HepG2 (cell line): ENCODE results near the gene OR1F1. TPM values are rescaled to one million over a fixed set of nuclear protein-coding genes. Genes with fewer than 3 reads are reported as not detected.

ENCODE experiments used
- ATAC-seq: fragments of 200-7000 bp; cut with Tn5 transposase; 3 replicates; pipeline ENCODE4 v1.9.1; 2020; ENCODE audit warnings: mild to moderate bottlenecking, moderate library complexity
- BruUV-seq: library from RNA; stranded (reverse); fragments of 400-500 nt; replicated peaks from 2 replicates; lab custom pipeline; 2021; lab: Mats Ljungman, UMichigan
- CTCF ChIA-PET: fragments of 300-600 bp; formaldehyde crosslinking; extraction: SDS; loops from one replicate; lab custom pipeline; 2021; ENCODE audit warnings: low total read pairs, inconsistent platforms, low intra/inter-chr PET ratio; lab: Yijun Ruan, JAX
- POLR2A ChIA-PET: fragments of 350-600 bp; sonication (Branson Sonifier 250); formaldehyde crosslinking; loops from one replicate; lab custom pipeline; 2020; ENCODE audit warnings: antibody characterized with exemption, inconsistent platforms; lab: Yijun Ruan, JAX
- DNase-seq: peaks from one replicate; pipeline ENCODE4 v3.0.0-alpha.2; 2015; ENCODE audit warnings: low spot score
- FAIRE-seq: peaks from 3 replicates; lab custom pipeline; 2011; peaks lifted over from hg19 to GRCh38; lab: Jason Lieb, UNC
- H2AFZ ChIP-seq: one replicate; pipeline ENCODE4 v1.6.1; 2011; ENCODE audit warnings: low read length, inconsistent platforms
- H3K27ac ChIP-seq: fragments of 300-600 bp; 3 replicates; pipeline ENCODE4 v1.8.0; 2011; ENCODE audit warnings: mixed run types, mild to moderate bottlenecking, mixed read lengths, low read length, inconsistent platforms; ENCODE audit not compliant: insufficient read depth; ENCODE audit errors: extremely low read length
- H3K27me3 ChIP-seq, 2 experiments: fragments of 200-600 bp in 1 of 2; 2 replicates in 1 of 2; 3 replicates in 1 of 2; pipeline versions ENCODE4 v1.6.0 to v1.8.0; 2011; ENCODE audit warnings: low read length in 2 of 2, mild to moderate bottlenecking in 2 of 2, moderate library complexity in 2 of 2, inconsistent platforms in 1 of 2; ENCODE audit not compliant: insufficient read depth in 2 of 2, control insufficient read depth in 1 of 2
- H3K36me3 ChIP-seq, 2 experiments: fragments of 200-600 bp in 1 of 2; replicated peaks in 1 of 2; 2 replicates in 1 of 2; 3 replicates in 1 of 2; pipeline versions ENCODE4 v1.5.1 to v1.8.0; 2011; ENCODE audit warnings: low read length in 2 of 2, inconsistent platforms in 1 of 2; ENCODE audit not compliant: insufficient read depth in 2 of 2, control insufficient read depth in 1 of 2
- H3K4me1 ChIP-seq: 2 replicates; pipeline ENCODE4 v1.5.1; 2012; ENCODE audit warnings: low read length, inconsistent platforms; ENCODE audit not compliant: insufficient read depth
- H3K4me2 ChIP-seq: 2 replicates; pipeline ENCODE4 v1.6.0; 2011; ENCODE audit warnings: low read depth, low read length, inconsistent platforms
- H3K4me3 ChIP-seq, 3 experiments: fragments of 200-600 bp in 1 of 3; sonication (generic), shearing (Covaris generic) in 1 of 3; replicated peaks in 1 of 3; 2 replicates each; pipeline ENCODE4 v1.5.1; 2011 to 2016; ENCODE audit warnings: low read length in 3 of 3, inconsistent platforms in 2 of 3, low read depth in 2 of 3, mild to moderate bottlenecking in 2 of 3, control low read depth in 1 of 3, mixed read lengths in 1 of 3; ENCODE audit not compliant: insufficient read depth in 1 of 3
- H3K79me2 ChIP-seq: one replicate; pipeline ENCODE4 v1.6.1; 2011; ENCODE audit warnings: low read length, inconsistent platforms; ENCODE audit not compliant: insufficient read depth
- H3K9ac ChIP-seq: 2 replicates; pipeline ENCODE4 v1.6.0; 2011; ENCODE audit warnings: mild to moderate bottlenecking, low read depth, low read length, inconsistent platforms; ENCODE audit not compliant: insufficient read depth
- H3K9me3 ChIP-seq: 2 replicates; pipeline ENCODE4 v1.5.1; 2012; ENCODE audit warnings: mild to moderate bottlenecking, low read length
- H4K20me1 ChIP-seq: 2 replicates; pipeline ENCODE4 v1.6.0; 2011; ENCODE audit warnings: inconsistent platforms, mild to moderate bottlenecking, low read length, moderate library complexity; ENCODE audit not compliant: insufficient read depth
- ELF1 ChIP-seq: sonication (generic); formaldehyde crosslinking; IDR thresholded peaks from 2 replicates; pipeline ENCODE4 v1.4.0; 2020; ENCODE audit warnings: missing genetic modification reagents
- FOXM1 ChIP-seq: sonication (generic); formaldehyde crosslinking; IDR thresholded peaks from 2 replicates; pipeline ENCODE4 v1.5.0; 2020; ENCODE audit warnings: missing genetic modification reagents
- FOXO1 ChIP-seq: sonication (generic); formaldehyde crosslinking; IDR thresholded peaks from 2 replicates; pipeline ENCODE4 v1.4.0; 2020; ENCODE audit warnings: missing genetic modification reagents
- NFIC ChIP-seq: IDR thresholded peaks from 2 replicates; pipeline ENCODE4 v1.6.1; 2012; ENCODE audit warnings: mild to moderate bottlenecking, low read length, inconsistent platforms
- ZBTB40 ChIP-seq, 2 experiments: fragments of 450-650 bp in 1 of 2; sonication (generic) in 1 of 2; formaldehyde crosslinking in 1 of 2; IDR thresholded peaks; 2 replicates each; pipeline versions ENCODE4 v1.6.1 to v1.8.0; 2016 to 2022; ENCODE audit warnings: antibody characterized with exemption in 1 of 2, mild to moderate bottlenecking in 1 of 2, missing genetic modification reagents in 1 of 2
- ZNF292 ChIP-seq: sonication (generic); formaldehyde crosslinking; IDR thresholded peaks from 2 replicates; pipeline ENCODE4 v1.8.1; 2022; ENCODE audit warnings: mild to moderate bottlenecking, low read depth, missing genetic modification reagents, borderline replicate concordance
- ZNF558 ChIP-seq: sonication (generic); formaldehyde crosslinking; IDR thresholded peaks from 2 replicates; pipeline ENCODE4 v1.9.0; 2022; ENCODE audit warnings: mild to moderate bottlenecking, missing genetic modification reagents, borderline replicate concordance
- WGBS: methylation state at CpG from one replicate; pipeline ENCODE4 v1.1.6; 2017; ENCODE audit warnings: low lambda C conversion rate; 5-methylcytosine and 5-hydroxymethylcytosine counted together
- in situ Hi-C: cut with HindIII; loops from 2 replicates; pipeline ENCODE4 v1.10.0; 2017; ENCODE audit warnings: low pct_unique_long_range_greater_than_20kb; ENCODE audit not compliant: extremely low pct_ligation_motif_present
- intact Hi-C: fragments of 100-400 bp; cut with micrococcal nuclease; formaldehyde crosslinking; loops from one replicate; pipeline ENCODE4 v1.10.0; 2022; ENCODE audit not compliant: unreplicated experiment
- polyA plus RNA-seq, 8 experiments: library from polyadenylated mRNA; depleted of rRNA in 3 of 8; stranded (reverse) in 7 of 8; unstranded in 1 of 8; fragments of >200 nt; fragmentation: Illumina TruSeq in 4 of 8; extraction: Trizol in 4 of 8; gene quantifications; 2 replicates each; pipeline versions ENCODE4 v1.2.1 to v1.2.3, GENCODE V29; 2011 to 2016; ENCODE audit warnings: low read depth in 4 of 8, missing spikeins in 1 of 8, mixed read lengths in 1 of 8; ENCODE audit not compliant: insufficient read depth in 1 of 8
- total RNA-seq, 5 experiments: library from RNA; depleted of rRNA; stranded (reverse); fragments of >200 nt; fragmentation: Illumina TruSeq; extraction: Trizol; gene quantifications; 2 replicates each; pipeline ENCODE4 v1.2.3, GENCODE V29; 2016; ENCODE audit warnings: low read depth in 1 of 5
- TF ChIP-seq, protein P1 (sequence below): sonication (generic); formaldehyde crosslinking; IDR thresholded peaks from 2 replicates; pipeline ENCODE4 v1.5.1; 2020; ENCODE audit warnings: mild to moderate bottlenecking, missing genetic modification reagents, borderline replicate concordance
- TF ChIP-seq, protein P2 (sequence below): sonication (generic); formaldehyde crosslinking; IDR thresholded peaks from 2 replicates; pipeline ENCODE4 v1.8.0; 2023; ENCODE audit warnings: mild to moderate bottlenecking, missing genetic modification reagents
- TF ChIP-seq, protein P3 (sequence below): sonication (generic); formaldehyde crosslinking; IDR thresholded peaks from 2 replicates; pipeline ENCODE4 v1.5.0; 2020; ENCODE audit warnings: missing genetic modification reagents

OR1F1 gene
- total and polyA plus RNA-seq, 2 of the 13 experiments (the other 11 are each of a cell fraction or from before 2014, with no cell fraction given), result 0.90 TPM; not detected in 1

DNA sequence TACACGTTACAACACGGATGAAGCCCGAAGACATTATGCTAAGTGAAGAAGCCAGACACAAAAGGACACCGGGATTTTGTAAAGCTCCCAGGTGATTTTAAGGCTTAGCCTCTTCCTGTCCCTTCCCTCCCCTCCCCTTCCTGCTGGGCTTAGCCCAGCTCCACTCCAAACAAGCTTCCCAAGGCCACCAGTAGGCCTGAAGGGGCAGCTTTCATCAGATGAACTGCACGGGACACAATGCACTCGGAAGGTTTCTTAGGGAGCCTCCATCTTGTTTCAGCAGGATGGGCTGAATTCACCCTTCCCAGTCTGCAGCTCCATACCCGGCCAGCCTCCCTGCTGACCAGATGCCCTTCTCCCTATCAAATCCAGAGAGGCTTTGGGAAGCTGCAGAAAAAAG is 58.0 kb downstream of the OR1F1 start:
- peak overlapping the region; percentile 95 for H2AFZ ChIP-seq
- ChIA-PET CTCF (no interaction called here), POLR2A (interaction anchor here (0.7 to 2.5 kb wide), 11 partner anchors 11 to 119 kb away, joined by 3 to 9 read pairs (median 5); partner anchors contain the start of genes MEFV and ZNF200)
- peak; percentile 31 for DNase-seq
- H3K27me3 ChIP-seq, result peaks cover 6 to 57% of the 10 kb centered on the region in 2 experiments
- 32% methylated on average over 6 of the region's 7 CpGs for WGBS
- no TSS peak for BruUV-seq
- in situ Hi-C loops, result no loop called here
- no peak overlapping the region for H3K27ac ChIP-seq
- peaks cover 37% of the 10 kb centered on the region for H3K4me1 ChIP-seq
- no peaks in the 10 kb centered on the region for H3K36me3 ChIP-seq
- intact Hi-C loops, result no loop called here
- FAIRE-seq, result peak; percentile 63
- H3K79me2 ChIP-seq, result no peaks in the 10 kb centered on the region
- no peaks in the 10 kb centered on the region for H3K9me3 ChIP-seq
- peak overlapping the region; percentile 68 for H3K4me2 ChIP-seq
- H4K20me1 ChIP-seq, result no peaks in the 10 kb centered on the region
- ATAC-seq, result peak; percentile 77
- peak overlapping the region; percentile 12 to 51 (median 14); a peak in 3 of 6 replicates for H3K4me3 ChIP-seq
- no peak overlapping the region for H3K9ac ChIP-seq
- TF ChIP-seq FOXO1 (no peak), ZBTB40 (IDR thresholded peaks at IDR 0.05) (no peak), ZBTB40 (CRISPR knock-in tag; IDR thresholded peaks at IDR 0.05) (no peak), ZNF558 (no peak), FOXM1 (no peak), ELF1 (no peak), NFIC (no peak), ZNF292 (CRISPR knock-in tag) (no peak)
- TF ChIP-seq, protein P1, sequence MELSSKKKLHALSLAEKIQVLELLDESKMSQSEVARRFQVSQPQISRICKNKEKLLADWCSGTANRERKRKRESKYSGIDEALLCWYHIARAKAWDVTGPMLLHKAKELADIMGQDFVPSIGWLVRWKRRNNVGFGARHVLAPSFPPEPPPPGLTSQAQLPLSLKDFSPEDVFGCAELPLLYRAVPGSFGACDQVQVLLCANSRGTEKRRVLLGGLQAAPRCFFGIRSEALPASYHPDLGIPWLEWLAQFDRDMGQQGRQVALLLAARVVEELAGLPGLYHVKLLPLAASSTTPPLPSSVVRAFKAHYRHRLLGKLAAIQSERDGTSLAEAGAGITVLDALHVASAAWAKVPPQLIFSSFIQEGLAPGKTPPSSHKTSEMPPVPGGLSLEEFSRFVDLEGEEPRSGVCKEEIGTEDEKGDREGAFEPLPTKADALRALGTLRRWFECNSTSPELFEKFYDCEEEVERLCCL (CRISPR knock-in tag), result no peak
- TF ChIP-seq, protein P2, sequence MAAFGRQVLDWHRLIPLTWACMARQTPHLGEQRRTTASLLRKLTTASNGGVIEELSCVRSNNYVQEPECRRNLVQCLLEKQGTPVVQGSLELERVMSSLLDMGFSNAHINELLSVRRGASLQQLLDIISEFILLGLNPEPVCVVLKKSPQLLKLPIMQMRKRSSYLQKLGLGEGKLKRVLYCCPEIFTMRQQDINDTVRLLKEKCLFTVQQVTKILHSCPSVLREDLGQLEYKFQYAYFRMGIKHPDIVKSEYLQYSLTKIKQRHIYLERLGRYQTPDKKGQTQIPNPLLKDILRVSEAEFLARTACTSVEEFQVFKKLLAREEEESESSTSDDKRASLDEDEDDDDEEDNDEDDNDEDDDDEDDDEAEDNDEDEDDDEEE, result no peak
- TF ChIP-seq, protein P3, sequence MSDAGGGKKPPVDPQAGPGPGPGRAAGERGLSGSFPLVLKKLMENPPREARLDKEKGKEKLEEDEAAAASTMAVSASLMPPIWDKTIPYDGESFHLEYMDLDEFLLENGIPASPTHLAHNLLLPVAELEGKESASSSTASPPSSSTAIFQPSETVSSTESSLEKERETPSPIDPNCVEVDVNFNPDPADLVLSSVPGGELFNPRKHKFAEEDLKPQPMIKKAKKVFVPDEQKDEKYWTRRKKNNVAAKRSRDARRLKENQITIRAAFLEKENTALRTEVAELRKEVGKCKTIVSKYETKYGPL (CRISPR knock-in tag), result no peak
